H9 (cell line): ENCODE measurements around the gene LST1. TPM values are rescaled to one million over a fixed set of nuclear protein-coding genes. Genes with fewer than 3 reads are reported as not detected.

ENCODE experiments used
- DNase-seq: peaks from one replicate; pipeline ENCODE4 v3.0.0-alpha.2; 2017
- H2AFZ ChIP-seq: one replicate; pipeline ENCODE4 v1.6.1; 2013; ENCODE audit warnings: mild to moderate bottlenecking, low read length, control low read depth, moderate library complexity
- H2AK5ac ChIP-seq: 2 replicates; pipeline ENCODE4 v1.6.1; 2013; ENCODE audit warnings: low read length, control low read depth, mixed read lengths; ENCODE audit not compliant: insufficient read length
- H2BK120ac ChIP-seq: one replicate; pipeline ENCODE4 v1.6.1; 2013; ENCODE audit warnings: low read depth, mild to moderate bottlenecking, low read length, control low read depth, inconsistent platforms; ENCODE audit not compliant: poor library complexity, severe bottlenecking
- H2BK12ac ChIP-seq: 2 replicates; pipeline ENCODE4 v1.6.1; 2013; ENCODE audit warnings: low read length, control low read depth, mixed read lengths, low read depth; ENCODE audit not compliant: insufficient read length
- H2BK15ac ChIP-seq: 2 replicates; pipeline ENCODE4 v1.6.1; 2013; ENCODE audit warnings: low read depth, low read length, control low read depth
- H2BK20ac ChIP-seq: one replicate; pipeline ENCODE4 v1.6.1; 2013; ENCODE audit warnings: low read depth, mild to moderate bottlenecking, low read length, control low read depth, inconsistent platforms; ENCODE audit not compliant: poor library complexity, severe bottlenecking
- H2BK5ac ChIP-seq: 2 replicates; pipeline ENCODE4 v1.6.1; 2013; ENCODE audit warnings: low read length, control low read depth, mixed read lengths; ENCODE audit not compliant: insufficient read length
- H3K14ac ChIP-seq: 2 replicates; pipeline ENCODE4 v1.6.1; 2013; ENCODE audit warnings: low read length, control low read depth; ENCODE audit not compliant: insufficient read depth
- H3K18ac ChIP-seq: 2 replicates; pipeline ENCODE4 v1.6.1; 2013; ENCODE audit warnings: low read depth, mild to moderate bottlenecking, mixed read lengths, low read length, control low read depth; ENCODE audit not compliant: insufficient read length
- H3K23ac ChIP-seq: 2 replicates; pipeline ENCODE4 v1.6.1; 2013; ENCODE audit warnings: low read length, control low read depth, mixed read lengths, low read depth; ENCODE audit not compliant: insufficient read length
- H3K23me2 ChIP-seq: 2 replicates; pipeline ENCODE4 v1.6.1; 2013; ENCODE audit warnings: low read depth, mild to moderate bottlenecking, mixed read lengths, low read length, control low read depth; ENCODE audit not compliant: insufficient read length, poor library complexity, severe bottlenecking
- H3K27ac ChIP-seq: 2 replicates; pipeline ENCODE4 v1.5.1; 2013; ENCODE audit warnings: low read length, control low read depth, mixed read lengths, low read depth; ENCODE audit not compliant: insufficient read length
- H3K27me3 ChIP-seq: 2 replicates; pipeline ENCODE4 v1.6.1; 2013; ENCODE audit warnings: low read length, control low read depth, inconsistent platforms; ENCODE audit not compliant: insufficient read depth
- H3K4ac ChIP-seq: 2 replicates; pipeline ENCODE4 v1.6.1; 2013; ENCODE audit warnings: low read depth, mild to moderate bottlenecking, control low read depth, inconsistent platforms, low read length, moderate library complexity
- H3K4me1 ChIP-seq: 2 replicates; pipeline ENCODE4 v1.6.1; 2013; ENCODE audit warnings: low read length, control low read depth, inconsistent platforms; ENCODE audit not compliant: insufficient read depth
- H3K4me2 ChIP-seq: 2 replicates; pipeline ENCODE4 v1.6.1; 2013; ENCODE audit warnings: low read length, control low read depth, mixed read lengths; ENCODE audit not compliant: insufficient read length, insufficient read depth
- H3K56ac ChIP-seq: 2 replicates; pipeline ENCODE4 v1.6.1; 2013; ENCODE audit warnings: low read depth, mild to moderate bottlenecking, mixed read lengths, low read length, control low read depth; ENCODE audit not compliant: insufficient read length
- H3K79me1 ChIP-seq: 2 replicates; pipeline ENCODE4 v1.6.1; 2013; ENCODE audit warnings: low read depth, mild to moderate bottlenecking, moderate library complexity, low read length, control low read depth, inconsistent platforms; ENCODE audit not compliant: insufficient read depth, poor library complexity, severe bottlenecking
- H3K79me2 ChIP-seq: 2 replicates; pipeline ENCODE4 v1.6.1; 2013; ENCODE audit warnings: low read length, control low read depth, inconsistent platforms; ENCODE audit not compliant: insufficient read depth
- H3K9ac ChIP-seq: 2 replicates; pipeline ENCODE4 v1.6.1; 2013; ENCODE audit warnings: low read length, control low read depth, mixed read lengths; ENCODE audit not compliant: insufficient read length; ENCODE audit errors: extremely low read depth
- H3K9me3 ChIP-seq: one replicate; pipeline ENCODE4 v1.6.1; 2013; ENCODE audit warnings: low read depth, low read length, inconsistent platforms; ENCODE audit not compliant: control insufficient read depth
- H3T11ph ChIP-seq: one replicate; pipeline ENCODE4 v1.6.1; 2013; ENCODE audit warnings: mild to moderate bottlenecking, low read length, control low read depth, inconsistent platforms
- H4K20me1 ChIP-seq: one replicate; pipeline ENCODE4 v1.6.1; 2013; ENCODE audit not compliant: control insufficient read depth, insufficient read length, insufficient read depth
- H4K5ac ChIP-seq: 2 replicates; pipeline ENCODE4 v1.6.1; 2013; ENCODE audit warnings: low read depth, mild to moderate bottlenecking, mixed read lengths, low read length, control low read depth; ENCODE audit not compliant: insufficient read length
- H4K8ac ChIP-seq: replicated peaks from 2 replicates; pipeline ENCODE4 v1.6.1; 2013; ENCODE audit warnings: low read length, control low read depth, mixed read lengths, low read depth; ENCODE audit not compliant: insufficient read length
- H4K91ac ChIP-seq: 2 replicates; pipeline ENCODE4 v1.6.1; 2013; ENCODE audit warnings: low read depth, mild to moderate bottlenecking, moderate library complexity, mixed read lengths, low read length, control low read depth; ENCODE audit not compliant: insufficient read length
- H3K27ac Mint-ChIP-seq, 3 experiments: 2 replicates in 2 of 3; 3 replicates in 1 of 3; pipeline ENCODE4 v1.8.0; 2020 to 2021; ENCODE audit warnings: mixed read lengths in 3 of 3, mild to moderate bottlenecking in 1 of 3, moderate library complexity in 1 of 3
- H3K27me3 Mint-ChIP-seq: 2 replicates; pipeline ENCODE4 v1.8.0; 2021; ENCODE audit warnings: low read depth, mild to moderate bottlenecking, moderate library complexity, mixed read lengths
- H3K36me3 Mint-ChIP-seq, 3 experiments: 2 replicates in 2 of 3; 3 replicates in 1 of 3; pipeline ENCODE4 v1.8.0; 2020 to 2021; ENCODE audit warnings: low read depth in 3 of 3, mixed read lengths in 3 of 3; ENCODE audit not compliant: insufficient read depth in 1 of 3
- H3K4me1 Mint-ChIP-seq, 2 experiments: 2 replicates each; pipeline ENCODE4 v1.8.0; 2020; ENCODE audit warnings: mixed read lengths in 2 of 2
- H3K4me3 Mint-ChIP-seq, 2 experiments: 2 replicates in 1 of 2; 3 replicates in 1 of 2; pipeline ENCODE4 v1.8.0; 2020 to 2021; ENCODE audit warnings: mild to moderate bottlenecking in 2 of 2, mixed read lengths in 2 of 2, moderate library complexity in 1 of 2
- H3K9me3 Mint-ChIP-seq, 2 experiments: 2 replicates in 1 of 2; 3 replicates in 1 of 2; pipeline ENCODE4 v1.8.0; 2020; ENCODE audit warnings: mild to moderate bottlenecking in 2 of 2, mixed read lengths in 2 of 2, moderate library complexity in 1 of 2
- WGBS: extraction: QIAGEN DNeasy Blood & Tissue Kit; methylation state at CpG from one replicate; pipeline ENCODE4 v1.1.7; 2013; ENCODE audit warnings: missing lambda C conversion rate, low lambda C conversion rate, mixed read lengths; ENCODE audit not compliant: insufficient read length; ENCODE audit errors: extremely low coverage; 5-methylcytosine and 5-hydroxymethylcytosine counted together
- total RNA-seq: library from RNA; stranded (reverse); gene quantifications from 2 replicates; pipeline ENCODE4 v1.2.1, GENCODE V29; 2021
- TF ChIP-seq, protein P1 (sequence below): fragments of 200-600 bp; sonication (generic); conservative IDR thresholded peaks from 3 replicates; pipeline ENCODE4 v1.8.0; 2021; ENCODE audit warnings: antibody characterized with exemption, mild to moderate bottlenecking

LST1 gene
- total RNA-seq, 1 experiment from 2014 or later, result not detected

DNA sequence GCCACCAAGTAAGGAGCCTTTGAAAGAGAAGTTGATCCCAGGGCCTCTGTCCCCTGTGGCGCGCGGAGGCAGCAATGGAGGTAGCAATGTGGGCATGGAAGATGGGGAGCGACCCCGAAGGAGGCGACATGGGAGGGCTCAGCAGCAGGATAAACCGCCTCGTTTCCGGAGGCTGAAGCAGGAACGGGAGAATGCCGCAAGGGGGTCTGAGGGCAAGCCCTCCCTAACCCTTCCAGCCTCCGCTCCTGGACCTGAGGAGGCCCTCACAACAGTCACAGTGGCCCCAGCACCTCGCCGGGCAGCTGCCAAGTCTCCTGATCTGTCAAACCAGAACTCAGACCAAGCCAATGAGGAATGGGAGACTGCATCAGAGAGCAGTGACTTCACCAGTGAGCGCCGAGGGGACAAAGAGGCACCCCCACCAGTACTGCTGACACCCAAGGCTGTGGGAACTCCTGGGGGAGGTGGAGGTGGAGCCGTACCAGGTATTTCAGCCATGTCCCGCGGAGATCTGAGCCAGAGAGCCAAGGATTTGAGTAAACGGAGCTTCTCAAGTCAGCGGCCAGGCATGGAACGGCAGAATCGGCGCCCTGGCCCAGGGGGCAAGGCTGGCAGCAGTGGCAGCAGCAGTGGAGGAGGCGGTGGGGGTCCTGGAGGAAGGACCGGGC is 46.3 kb downstream of the LST1 start:
- TF ChIP-seq, protein P1, sequence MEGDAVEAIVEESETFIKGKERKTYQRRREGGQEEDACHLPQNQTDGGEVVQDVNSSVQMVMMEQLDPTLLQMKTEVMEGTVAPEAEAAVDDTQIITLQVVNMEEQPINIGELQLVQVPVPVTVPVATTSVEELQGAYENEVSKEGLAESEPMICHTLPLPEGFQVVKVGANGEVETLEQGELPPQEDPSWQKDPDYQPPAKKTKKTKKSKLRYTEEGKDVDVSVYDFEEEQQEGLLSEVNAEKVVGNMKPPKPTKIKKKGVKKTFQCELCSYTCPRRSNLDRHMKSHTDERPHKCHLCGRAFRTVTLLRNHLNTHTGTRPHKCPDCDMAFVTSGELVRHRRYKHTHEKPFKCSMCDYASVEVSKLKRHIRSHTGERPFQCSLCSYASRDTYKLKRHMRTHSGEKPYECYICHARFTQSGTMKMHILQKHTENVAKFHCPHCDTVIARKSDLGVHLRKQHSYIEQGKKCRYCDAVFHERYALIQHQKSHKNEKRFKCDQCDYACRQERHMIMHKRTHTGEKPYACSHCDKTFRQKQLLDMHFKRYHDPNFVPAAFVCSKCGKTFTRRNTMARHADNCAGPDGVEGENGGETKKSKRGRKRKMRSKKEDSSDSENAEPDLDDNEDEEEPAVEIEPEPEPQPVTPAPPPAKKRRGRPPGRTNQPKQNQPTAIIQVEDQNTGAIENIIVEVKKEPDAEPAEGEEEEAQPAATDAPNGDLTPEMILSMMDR, result no peak
- peaks cover 80 to 100% (median 100%) of the 10 kb centered on the region in 3 experiments for H3K36me3 Mint-ChIP-seq
- Histone ChIP-seq H3K79me1 (no peaks in the 10 kb centered on the region), H3K9me3 (no peaks in the 10 kb centered on the region), H2BK12ac (no peak overlapping the region), H3K4ac (no peak overlapping the region), H3K79me2 (no peaks in the 10 kb centered on the region), H3K9ac (no peak overlapping the region), H4K8ac (no peak overlapping the region), H2BK120ac (no peak overlapping the region), H4K20me1 (peaks cover 2% of the 10 kb centered on the region), H3K4me1 (no peaks in the 10 kb centered on the region), H3K23ac (no peak overlapping the region), H2BK20ac (no peak overlapping the region), H2AK5ac (no peak overlapping the region), H3K56ac (no peak overlapping the region), H3K14ac (no peak overlapping the region), H4K91ac (no peak overlapping the region), H2BK5ac (no peak overlapping the region), H2AFZ (no peak overlapping the region), H4K5ac (no peak overlapping the region), H3T11ph (no peak overlapping the region), H3K18ac (no peak overlapping the region), H2BK15ac (no peak overlapping the region; the same call in 1 of the 2 replicates), H3K27ac (no peak overlapping the region), H3K4me2 (no peak overlapping the region), H3K27me3 (no peaks in the 10 kb centered on the region), H3K23me2 (no peaks in the 10 kb centered on the region)
- H3K4me1 Mint-ChIP-seq, result 0 out of 4 replicates have a peak, but pooled peaks cover 0 to 3% of the 10 kb centered on the region in 2 experiments
- WGBS, result no CpG with 5 or more reads among the region's 26 CpGs
- no peaks in the 10 kb centered on the region for H3K27me3 Mint-ChIP-seq
- no peaks in the 10 kb centered on the region for H3K9me3 Mint-ChIP-seq
- no peak overlapping the region for H3K4me3 Mint-ChIP-seq
- no peak for DNase-seq
- H3K27ac Mint-ChIP-seq, result peak overlapping the region; percentile 70 to 93 (median 81); a peak in 5 of 7 replicates
